KMS-11 (cell line): ENCODE results near the gene SGSM1.

Source experiments
- H2AFZ ChIP-seq: fragments of 200-600 bp; sonication (generic); 2 replicates; pipeline ENCODE4 v1.6.1; 2016; ENCODE audit warnings: antibody characterized with exemption, mixed run types, low read depth
- H3K27ac ChIP-seq: fragments of 200-600 bp; sonication (generic); 2 replicates; pipeline ENCODE4 v1.6.1; 2016; ENCODE audit warnings: mild to moderate bottlenecking, mixed run types
- H3K27me3 ChIP-seq: fragments of 200-600 bp; sonication (generic); 2 replicates; pipeline ENCODE4 v1.6.1; 2017; ENCODE audit warnings: mild to moderate bottlenecking, low read depth, mixed run types, moderate library complexity; ENCODE audit not compliant: insufficient read depth
- H3K36me3 ChIP-seq: fragments of 200-600 bp; sonication (generic); 2 replicates; pipeline ENCODE4 v1.6.1; 2017; ENCODE audit warnings: mild to moderate bottlenecking, mixed run types; ENCODE audit not compliant: insufficient read depth
- H3K4me1 ChIP-seq: fragments of 200-600 bp; sonication (generic); 2 replicates; pipeline ENCODE4 v1.6.1; 2016; ENCODE audit warnings: mild to moderate bottlenecking, low read depth, mixed run types; ENCODE audit not compliant: poor library complexity, severe bottlenecking
- H3K4me2 ChIP-seq: fragments of 200-600 bp; sonication (generic); 2 replicates; pipeline ENCODE4 v1.7.0; 2016; ENCODE audit warnings: mild to moderate bottlenecking, mixed run types
- H3K4me3 ChIP-seq: fragments of 200-600 bp; sonication (generic); IDR thresholded peaks from 2 replicates; pipeline ENCODE4 v1.6.1; 2017; ENCODE audit warnings: low read depth, low read length, mixed read lengths; ENCODE audit not compliant: insufficient read depth
- H3K79me2 ChIP-seq: fragments of 200-600 bp; sonication (generic); 2 replicates; pipeline ENCODE4 v1.6.1; 2016; ENCODE audit warnings: low read depth, mixed run types; ENCODE audit not compliant: insufficient read depth
- H3K9ac ChIP-seq: fragments of 200-600 bp; sonication (generic); 2 replicates; pipeline ENCODE4 v1.6.1; 2016; ENCODE audit warnings: mild to moderate bottlenecking, mixed run types
- H4K20me1 ChIP-seq: fragments of 200-600 bp; sonication (generic); 2 replicates; pipeline ENCODE4 v1.6.1; 2016; ENCODE audit warnings: mild to moderate bottlenecking, mixed run types; ENCODE audit not compliant: insufficient read depth
- CTCF ChIP-seq: fragments of 200-600 bp; sonication (generic); conservative IDR thresholded peaks from 2 replicates; pipeline ENCODE4 v1.6.1; 2017; ENCODE audit warnings: low read depth, mild to moderate bottlenecking, antibody characterized with exemption, low read length, moderate library complexity, mixed read lengths

The SGSM1 gene

GRCh38 chr22:24824250-24824649 lies 18.2 kb downstream of the SGSM1 start:
- Histone ChIP-seq H3K4me1 (no peaks in the 10 kb centered on the region), H2AFZ (no peak overlapping the region), H3K4me2 (no peak overlapping the region), H3K27me3 (no peaks in the 10 kb centered on the region; the same call in 1 of the 2 replicates), H3K36me3 (no peaks in the 10 kb centered on the region), H4K20me1 (no peaks in the 10 kb centered on the region), H3K4me3 (no peak overlapping the region), H3K27ac (no peak overlapping the region), H3K9ac (no peak overlapping the region), H3K79me2 (no peaks in the 10 kb centered on the region)
- TF ChIP-seq CTCF, result no peak

- Histone ChIP-seq H2AFZ (no peak overlapping the region), H3K4me2 (no peak overlapping the region), H3K36me3 (no peaks in the 10 kb centered on the region), H4K20me1 (no peaks in the 10 kb centered on the region), H3K79me2 (no peaks in the 10 kb centered on the region), H3K4me3 (no peak overlapping the region), H3K27ac (no peak overlapping the region), H3K4me1 (no peaks in the 10 kb centered on the region), H3K9ac (no peak overlapping the region), H3K27me3 (no peaks in the 10 kb centered on the region; the same call in 1 of the 2 replicates)
- TF ChIP-seq CTCF, result no peak
Observed at GRCh38 chr22:24824915-24825314, 18.9 kb downstream of the SGSM1 start.

GRCh38 chr22:24826710-24827285 lies 20.8 kb downstream of the SGSM1 start:
- Histone ChIP-seq H2AFZ (no peak overlapping the region), H3K4me1 (no peaks in the 10 kb centered on the region), H3K9ac (no peak overlapping the region), H3K79me2 (no peaks in the 10 kb centered on the region), H3K4me3 (no peak overlapping the region), H3K4me2 (no peak overlapping the region), H4K20me1 (no peaks in the 10 kb centered on the region), H3K36me3 (no peaks in the 10 kb centered on the region), H3K27me3 (no peaks in the 10 kb centered on the region; the same call in 1 of the 2 replicates), H3K27ac (no peak overlapping the region)
- TF ChIP-seq CTCF, result no peak

- Histone ChIP-seq H3K4me3 (no peak overlapping the region), H3K79me2 (no peaks in the 10 kb centered on the region), H2AFZ (no peak overlapping the region), H3K27ac (no peak overlapping the region), H3K4me1 (no peaks in the 10 kb centered on the region), H3K4me2 (no peak overlapping the region), H3K9ac (no peak overlapping the region), H3K36me3 (no peaks in the 10 kb centered on the region), H3K27me3 (no peaks in the 10 kb centered on the region; the same call in 1 of the 2 replicates), H4K20me1 (no peaks in the 10 kb centered on the region)
- TF ChIP-seq CTCF, result no peak
Observed at GRCh38 chr22:24827296-24827695, 21.3 kb downstream of the SGSM1 start.
